ENCODE data around the gene GALNT16. TPM values are rescaled to one million over a fixed set of nuclear protein-coding genes. Genes with fewer than 3 reads are reported as not detected.

The GALNT16 gene
- total and polyA plus RNA-seq, 2 of the 8 experiments (the other 6 are each of a cell fraction or from before 2014, with no cell fraction given): 5.4 to 6.3 TPM

GRCh38 chr14:69350892-69351291 lies 90.9 kb downstream of the GALNT16 start:
- POLR2A ChIA-PET (ENCODE audit: partially characterized antibody): interaction anchor here (1.6 kb wide), 1 partner anchor 10 kb away, joined by 3 read pairs; no protein-coding TSS in a partner anchor
- Histone ChIP-seq H3K36me3 (ENCODE audit: control insufficient read depth in 2 of 4, insufficient read depth in 4 of 4, low read length in 3 of 4) (no peaks in the 10 kb centered on the region), H4K20me1 (replicated peaks in 1 of 2; ENCODE audit: control insufficient read depth in 1 of 2, insufficient read depth in 2 of 2, low read length in 2 of 2) (peaks cover 0 to 1% of the 10 kb centered on the region in 2 experiments), H2BK120ac (replicated peaks; ENCODE audit: low read depth, low read length) (no peak overlapping the region), H3K9ac (replicated peaks in 1 of 4; ENCODE audit: extremely low read depth in 1 of 4, low read depth in 3 of 4, low read length in 3 of 4) (no peak overlapping the region), H3K4me1 (replicated peaks in 1 of 4; ENCODE audit: control insufficient read depth in 3 of 4, insufficient read depth in 4 of 4, low read length in 3 of 4) (peaks cover 0 to 6% (median 2%) of the 10 kb centered on the region in 4 experiments; a peak in 5 of 7 replicates), H2BK12ac (ENCODE audit: low read depth, low read length) (no peak overlapping the region), H3K4me2 (ENCODE audit: insufficient read depth in 1 of 2, low read depth in 2 of 2, low read length in 2 of 2) (no peak overlapping the region), H2AK5ac (ENCODE audit: low read depth, low read length) (no peak overlapping the region), H4K91ac (replicated peaks; ENCODE audit: insufficient read length, low read length) (no peak overlapping the region), H4K8ac (ENCODE audit: extremely low read depth, insufficient read depth, low read length) (no peak overlapping the region), H3K27me3 (replicated peaks in 1 of 4; ENCODE audit: control insufficient read depth in 3 of 4, extremely low read depth in 1 of 4, insufficient read depth in 3 of 4, low read length in 3 of 4) (no peaks in the 10 kb centered on the region), H2BK5ac (ENCODE audit: low read depth, low read length) (no peak overlapping the region), H3K56ac (replicated peaks; ENCODE audit: insufficient read length, low read depth, low read length) (no peak overlapping the region), H3K4ac (replicated peaks; ENCODE audit: insufficient read length, low read depth, low read length) (no peak overlapping the region), H4K5ac (ENCODE audit: insufficient read length, low read depth, low read length) (no peak overlapping the region), H3K4me3 (ENCODE audit: extremely low read depth in 1 of 4, insufficient read depth in 2 of 4, low read depth in 3 of 4, low read length in 4 of 4) (no peak overlapping the region), H2AFZ (ENCODE audit: low read length) (no peak overlapping the region), H3K9me3 (ENCODE audit: insufficient read depth in 2 of 2, low read depth in 1 of 2, low read length in 1 of 2) (no peaks in the 10 kb centered on the region), H3K79me2 (ENCODE audit: control insufficient read depth in 1 of 2, insufficient read depth in 2 of 2, low read length in 2 of 2) (no peaks in the 10 kb centered on the region), H3K27ac (ENCODE audit: low read depth, low read length) (no peak overlapping the region), H2BK15ac (ENCODE audit: low read length) (no peak overlapping the region), H3K14ac (ENCODE audit: insufficient read length) (no peak overlapping the region), H3K23ac (ENCODE audit: insufficient read length) (no peak overlapping the region), H3K79me1 (ENCODE audit: low read depth, low read length) (no peaks in the 10 kb centered on the region; the same call in 1 of the 2 replicates), H2BK20ac (ENCODE audit: low read length) (no peak overlapping the region), H3K23me2 (ENCODE audit: low read depth, low read length) (no peaks in the 10 kb centered on the region), H3K18ac (ENCODE audit: extremely low read depth, low read length) (no peak overlapping the region)
- no peak for DNase-seq (ENCODE audit: low read depth in 1 of 2, low spot score in 2 of 2)
- 95% methylated on average over 5 of the region's 5 CpGs; no CpG with 5 or more reads in 1 of the 2 experiments for WGBS, 2 experiments (ENCODE audit: extremely low coverage in 1 of 2, insufficient coverage in 1 of 2, insufficient read length in 1 of 2, insufficient replicate concordance in 2 of 2, low coverage in 1 of 2, low lambda C conversion rate in 2 of 2, missing lambda C conversion rate in 1 of 2)
- CTCF ChIA-PET (ENCODE audit: partially characterized antibody): interaction anchor here (0.6 to 9.8 kb wide), 12 partner anchors 10 to 109 kb away, joined by 3 to 78 read pairs (median 4); no protein-coding TSS in a partner anchor
- TF ChIP-seq POLR2A (IDR thresholded peaks at IDR 0.05; ENCODE audit: control extremely low read depth in 1 of 2, low read depth in 2 of 2, low read length in 2 of 2) (no peak), FOSL1 (IDR thresholded peaks at IDR 0.05; ENCODE audit: insufficient read depth, low read depth, low read length) (no peak), SP2 (IDR thresholded peaks at IDR 0.05; ENCODE audit: low read length) (no peak), NRF1 (IDR thresholded peaks at IDR 0.05; ENCODE audit: low read depth, low read length) (no peak), SIRT6 (IDR thresholded peaks at IDR 0.05; ENCODE audit: low read length) (no peak), CHD1 (IDR thresholded peaks at IDR 0.05; ENCODE audit: low read depth, low read length) (no peak), TAF7 (optimal IDR thresholded peaks at IDR 0.05; ENCODE audit: borderline replicate concordance, low read depth, low read length) (no peak), TEAD4 (IDR thresholded peaks at IDR 0.05; ENCODE audit: low read depth, low read length) (no peak), BRCA1 (IDR thresholded peaks at IDR 0.05; ENCODE audit: low read depth, low read length) (no peak), CBX5 (IDR thresholded peaks at IDR 0.05; ENCODE audit: low read depth, low read length) (no peak), RXRA (IDR thresholded peaks at IDR 0.05; ENCODE audit: insufficient read depth, low read depth, low read length) (no peak), SUZ12 (IDR thresholded peaks at IDR 0.05; ENCODE audit: low read length) (no peak), HDAC2 (IDR thresholded peaks at IDR 0.05; ENCODE audit: borderline replicate concordance in 1 of 2, low read depth in 2 of 2, low read length in 2 of 2) (no peak)
- FAIRE-seq: no peak

All from H1 (cell line).